Measurements from ENCODE around the gene DGKI. TPM values are rescaled to one million over a fixed set of nuclear protein-coding genes. Genes with fewer than 3 reads are reported as not detected.

Gene DGKI
- total and polyA plus RNA-seq, 2 of the 13 experiments (the other 11 are each of a cell fraction or from before 2014, with no cell fraction given) = 0.09 to 0.17 TPM

- intact Hi-C loops (cut with micrococcal nuclease; ENCODE audit: unreplicated experiment) = no loop called here
- H2AFZ ChIP-seq (ENCODE audit: low read length) = no peak overlapping the region
- FAIRE-seq (no peak), ATAC-seq (no peak), DNase-seq (ENCODE audit: low spot score) (no peak)
- H3K9me3 ChIP-seq (ENCODE audit: low read length) = no peaks in the 10 kb centered on the region
- H4K20me1 ChIP-seq (ENCODE audit: insufficient read depth, low read length) = no peaks in the 10 kb centered on the region
- CTCF ChIA-PET (ENCODE audit: low intra/inter-chr PET ratio, low total read pairs) = no interaction called here
- H3K9ac ChIP-seq (ENCODE audit: insufficient read depth, low read depth, low read length) = no peak overlapping the region
- no peaks in the 10 kb centered on the region for H3K36me3 ChIP-seq (replicated peaks in 1 of 2; ENCODE audit: control insufficient read depth in 1 of 2, insufficient read depth in 2 of 2, low read length in 2 of 2)
- BruUV-seq (replicated peaks) = no TSS peak
- H3K4me2 ChIP-seq (ENCODE audit: low read depth, low read length) = no peak overlapping the region
- no peak overlapping the region for H3K4me3 ChIP-seq (replicated peaks in 1 of 3; ENCODE audit: insufficient read depth in 1 of 3, low read depth in 2 of 3, low read length in 3 of 3)
- no peak overlapping the region for H3K27ac ChIP-seq (ENCODE audit: extremely low read length, insufficient read depth, low read length)
- WGBS (ENCODE audit: low lambda C conversion rate) = 1% methylated on average over 4 of the region's 4 CpGs
- H3K79me2 ChIP-seq (ENCODE audit: insufficient read depth, low read length) = no peaks in the 10 kb centered on the region
- in situ Hi-C loops (cut with HindIII; ENCODE audit: extremely low pct_ligation_motif_present, low pct_unique_long_range_greater_than_20kb) = no loop called here
- POLR2A ChIA-PET = no interaction called here
- H3K4me1 ChIP-seq (ENCODE audit: insufficient read depth, low read length) = no peaks in the 10 kb centered on the region
- TF ChIP-seq ZNF772 (CRISPR knock-in tag; IDR thresholded peaks at IDR 0.05) (no peak), ZNF782 (CRISPR knock-in tag; IDR thresholded peaks at IDR 0.05; ENCODE audit: borderline replicate concordance) (no peak), ZNF549 (CRISPR knock-in tag; IDR thresholded peaks at IDR 0.05) (no peak), ZNF562 (CRISPR knock-in tag; IDR thresholded peaks at IDR 0.05; ENCODE audit: borderline replicate concordance) (no peak), ZNF143 (CRISPR knock-in tag; IDR thresholded peaks at IDR 0.05) (no peak), HMG20A (CRISPR knock-in tag; IDR thresholded peaks at IDR 0.05; ENCODE audit: borderline replicate concordance) (no peak), RBFOX2 (IDR thresholded peaks at IDR 0.05; ENCODE audit: low read depth, low read length) (no peak), ZNF331 (CRISPR knock-in tag; IDR thresholded peaks at IDR 0.05) (no peak), GATAD1 (CRISPR knock-in tag; IDR thresholded peaks at IDR 0.05) (no peak), HNRNPH1 (optimal IDR thresholded peaks at IDR 0.05; ENCODE audit: low read depth, low read length) (no peak), DMAP1 (CRISPR knock-in tag; IDR thresholded peaks at IDR 0.05) (no peak), PAF1 (CRISPR knock-in tag; IDR thresholded peaks at IDR 0.05) (no peak), FOXK1 (CRISPR knock-in tag; IDR thresholded peaks at IDR 0.05; ENCODE audit: borderline replicate concordance, low read depth) (no peak), ZNF724P (CRISPR knock-in tag; IDR thresholded peaks at IDR 0.05; ENCODE audit: borderline replicate concordance) (no peak)
- no peaks in the 10 kb centered on the region for H3K27me3 ChIP-seq (ENCODE audit: control insufficient read depth in 1 of 2, insufficient read depth in 2 of 2, low read length in 2 of 2)
These were observed 384.6 kb downstream of the DGKI start for GRCh38 chr7:137462074-137462715.
